ENCODE measurements around the gene MKI67.

The MKI67 gene

DNA sequence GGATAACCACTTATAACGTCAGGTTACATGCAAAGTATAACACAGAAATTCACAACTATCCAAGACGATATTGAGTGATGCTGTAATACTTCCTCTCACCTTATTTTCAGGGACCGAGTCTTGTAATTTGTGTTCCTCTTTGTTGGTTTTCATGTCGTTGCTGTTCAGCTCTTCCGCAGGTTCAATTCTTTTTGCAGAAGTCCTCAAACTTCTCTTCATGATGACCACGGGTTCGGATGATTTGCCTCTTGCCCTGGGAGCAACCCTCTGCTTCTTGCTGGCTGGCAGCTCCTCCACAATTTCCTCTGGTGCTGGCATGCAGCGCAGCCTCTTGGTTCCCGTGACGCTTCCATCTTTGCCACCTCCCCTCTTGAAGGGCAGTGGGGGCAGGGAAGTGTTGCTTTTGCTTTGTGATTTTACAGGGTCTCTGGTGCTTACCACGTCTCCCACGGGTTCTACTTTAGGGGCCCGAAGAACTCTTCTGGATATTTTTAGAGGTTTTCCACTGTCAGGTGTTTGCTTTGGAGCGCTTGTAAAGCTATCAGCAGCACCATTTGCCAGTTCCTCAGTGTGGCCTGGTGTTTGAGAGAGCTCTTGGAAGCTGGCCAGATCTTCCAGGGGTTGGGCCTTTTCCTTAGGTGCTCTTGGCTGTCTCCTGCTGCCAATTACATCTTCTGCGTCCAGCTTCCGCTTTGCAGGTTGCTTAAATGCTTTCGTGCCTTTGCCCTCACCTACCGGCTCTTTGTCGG lies 23.6 kb downstream of the MKI67 start:
- Histone ChIP-seq H3K9ac (ENCODE audit: insufficient read length, low read depth) (no peak overlapping the region), H3K9me3 (ENCODE audit: insufficient read depth, low read length) (no peaks in the 10 kb centered on the region), H3K4me1 (ENCODE audit: insufficient read depth, insufficient read length) (no peaks in the 10 kb centered on the region), H3K4me3 (ENCODE audit: insufficient read length, low read depth) (no peak overlapping the region), H3K36me3 (ENCODE audit: insufficient read depth, insufficient read length, low read length) (peaks cover 95% of the 10 kb centered on the region), H3K27me3 (ENCODE audit: insufficient read depth, insufficient read length) (no peaks in the 10 kb centered on the region)
- DNase-seq (ENCODE audit: low read depth, low spot score), result no peak
- TF ChIP-seq ZNF274 (IDR thresholded peaks at IDR 0.05; ENCODE audit: low read depth, low read length), result no peak
- TF ChIP-seq SUZ12 (IDR thresholded peaks at IDR 0.05; ENCODE audit: extremely low read depth, insufficient read depth, insufficient read length), result no peak
- no peak for TF ChIP-seq YY1 (IDR thresholded peaks at IDR 0.05; ENCODE audit: insufficient read depth, insufficient read length)

DNA sequence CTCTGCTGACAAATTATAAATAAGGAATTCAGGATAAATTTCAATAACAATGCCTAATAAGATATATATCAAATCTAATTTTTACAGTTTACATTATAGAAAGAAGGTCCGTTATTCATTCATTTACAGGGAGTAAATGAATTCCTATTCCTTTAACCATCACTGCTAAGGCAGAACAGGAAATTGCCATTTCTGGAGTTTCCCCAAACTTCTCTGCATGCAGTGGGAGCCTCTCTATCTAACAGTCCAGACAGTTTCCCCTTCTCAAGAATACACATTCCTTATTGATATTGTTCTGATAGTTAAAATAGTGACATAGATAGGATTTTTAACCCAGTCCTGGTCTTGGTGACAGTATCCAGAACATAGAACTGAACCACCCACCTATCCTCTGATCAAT lies 24.3 kb downstream of the MKI67 start:
- Histone ChIP-seq H3K4me3 (ENCODE audit: insufficient read length, low read depth) (no peak overlapping the region), H3K27me3 (ENCODE audit: insufficient read depth, insufficient read length) (no peaks in the 10 kb centered on the region), H3K36me3 (ENCODE audit: insufficient read depth, insufficient read length, low read length) (peaks cover 93% of the 10 kb centered on the region), H3K4me1 (ENCODE audit: insufficient read depth, insufficient read length) (no peaks in the 10 kb centered on the region), H3K9me3 (ENCODE audit: insufficient read depth, low read length) (no peaks in the 10 kb centered on the region), H3K9ac (ENCODE audit: insufficient read length, low read depth) (no peak overlapping the region)
- TF ChIP-seq SUZ12 (IDR thresholded peaks at IDR 0.05; ENCODE audit: extremely low read depth, insufficient read depth, insufficient read length) (no peak), ZNF274 (IDR thresholded peaks at IDR 0.05; ENCODE audit: low read depth, low read length) (no peak), YY1 (IDR thresholded peaks at IDR 0.05; ENCODE audit: insufficient read depth, insufficient read length) (no peak)
- no peak for DNase-seq (ENCODE audit: low read depth, low spot score)

DNA sequence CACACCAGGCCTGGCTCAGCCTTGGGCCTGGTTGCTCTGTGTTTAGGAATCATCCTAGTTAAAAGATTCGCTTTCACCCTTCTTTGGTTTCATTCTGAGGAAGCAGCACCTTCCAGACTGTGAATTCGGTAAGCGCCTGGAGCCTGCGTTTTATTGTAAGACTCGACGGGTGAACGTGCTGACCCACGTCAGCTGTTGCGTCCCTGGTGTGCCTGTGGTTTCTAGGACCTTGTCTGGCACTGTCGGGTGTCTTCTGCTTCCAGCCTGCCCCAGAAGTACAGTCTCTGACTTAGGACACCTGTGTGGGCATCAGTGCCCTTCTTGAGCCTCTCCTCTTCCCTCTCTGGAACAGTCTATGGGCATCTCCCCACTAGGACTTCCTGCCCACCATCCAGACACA lies 26.3 kb downstream of the MKI67 start:
- Histone ChIP-seq H3K27me3 (ENCODE audit: insufficient read depth, insufficient read length) (no peaks in the 10 kb centered on the region), H3K4me3 (ENCODE audit: insufficient read length, low read depth) (no peak overlapping the region), H3K36me3 (ENCODE audit: insufficient read depth, insufficient read length, low read length) (peaks cover 82% of the 10 kb centered on the region), H3K9ac (ENCODE audit: insufficient read length, low read depth) (no peak overlapping the region), H3K4me1 (ENCODE audit: insufficient read depth, insufficient read length) (no peaks in the 10 kb centered on the region), H3K9me3 (ENCODE audit: insufficient read depth, low read length) (no peaks in the 10 kb centered on the region)
- TF ChIP-seq YY1 (IDR thresholded peaks at IDR 0.05; ENCODE audit: insufficient read depth, insufficient read length), result no peak
- no peak for TF ChIP-seq SUZ12 (IDR thresholded peaks at IDR 0.05; ENCODE audit: extremely low read depth, insufficient read depth, insufficient read length)
- TF ChIP-seq ZNF274 (IDR thresholded peaks at IDR 0.05; ENCODE audit: low read depth, low read length), result no peak
- no peak for DNase-seq (ENCODE audit: low read depth, low spot score)

DNA sequence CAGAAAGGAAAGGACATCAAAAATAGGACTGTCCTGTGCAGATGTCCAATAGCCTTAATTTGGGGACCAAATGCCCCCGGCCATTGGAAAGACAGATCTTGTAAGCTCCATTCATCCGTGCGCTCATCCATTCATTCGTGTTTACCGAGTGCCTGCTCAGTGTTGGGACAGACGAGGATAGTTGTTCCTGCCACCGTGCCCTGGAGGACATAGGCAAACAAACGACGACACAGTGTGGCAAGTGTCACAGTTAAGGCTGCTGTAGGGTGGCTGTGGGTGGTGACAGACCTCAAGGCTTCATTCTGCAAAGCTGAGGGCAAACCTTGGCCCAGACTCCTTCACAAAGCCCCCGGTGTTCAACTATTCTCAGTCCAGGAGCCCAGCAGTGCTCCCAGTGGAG lies 27.6 kb downstream of the MKI67 start:
- Histone ChIP-seq H3K27me3 (ENCODE audit: insufficient read depth, insufficient read length) (no peaks in the 10 kb centered on the region), H3K9me3 (ENCODE audit: insufficient read depth, low read length) (no peaks in the 10 kb centered on the region), H3K4me3 (ENCODE audit: insufficient read length, low read depth) (no peak overlapping the region), H3K4me1 (ENCODE audit: insufficient read depth, insufficient read length) (no peaks in the 10 kb centered on the region), H3K36me3 (ENCODE audit: insufficient read depth, insufficient read length, low read length) (peaks cover 69% of the 10 kb centered on the region), H3K9ac (ENCODE audit: insufficient read length, low read depth) (no peak overlapping the region)
- TF ChIP-seq ZNF274 (IDR thresholded peaks at IDR 0.05; ENCODE audit: low read depth, low read length) (no peak), YY1 (IDR thresholded peaks at IDR 0.05; ENCODE audit: insufficient read depth, insufficient read length) (no peak)
- no peak for DNase-seq (ENCODE audit: low read depth, low spot score)

DNA sequence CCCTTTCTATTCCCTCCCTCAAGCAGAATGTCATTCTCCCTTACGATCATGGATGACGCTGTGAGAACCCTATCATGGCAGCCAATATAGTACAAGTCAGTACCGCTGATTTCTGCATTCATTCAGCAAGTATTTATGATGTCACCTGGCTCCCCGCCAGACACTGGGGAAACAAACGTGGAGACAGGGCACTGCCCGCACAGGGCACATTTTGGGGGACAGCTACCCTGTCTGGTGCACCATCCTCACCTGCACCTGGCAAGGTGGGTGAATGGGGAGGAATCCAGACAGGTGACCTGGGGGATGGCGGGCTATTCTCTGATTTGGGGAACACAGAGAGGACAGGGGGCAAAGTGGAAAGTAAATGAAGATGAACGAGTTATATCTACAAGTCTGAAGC lies 28.4 kb downstream of the MKI67 start:
- TF ChIP-seq ZNF274 (IDR thresholded peaks at IDR 0.05; ENCODE audit: low read depth, low read length) (no peak), YY1 (IDR thresholded peaks at IDR 0.05; ENCODE audit: insufficient read depth, insufficient read length) (no peak), SUZ12 (IDR thresholded peaks at IDR 0.05; ENCODE audit: extremely low read depth, insufficient read depth, insufficient read length) (no peak)
- Histone ChIP-seq H3K9ac (ENCODE audit: insufficient read length, low read depth) (no peak overlapping the region), H3K4me3 (ENCODE audit: insufficient read length, low read depth) (no peak overlapping the region), H3K9me3 (ENCODE audit: insufficient read depth, low read length) (no peaks in the 10 kb centered on the region), H3K27me3 (ENCODE audit: insufficient read depth, insufficient read length) (no peaks in the 10 kb centered on the region), H3K4me1 (ENCODE audit: insufficient read depth, insufficient read length) (no peaks in the 10 kb centered on the region), H3K36me3 (ENCODE audit: insufficient read depth, insufficient read length, low read length) (peaks cover 61% of the 10 kb centered on the region)
- DNase-seq (ENCODE audit: low read depth, low spot score), result no peak

DNA sequence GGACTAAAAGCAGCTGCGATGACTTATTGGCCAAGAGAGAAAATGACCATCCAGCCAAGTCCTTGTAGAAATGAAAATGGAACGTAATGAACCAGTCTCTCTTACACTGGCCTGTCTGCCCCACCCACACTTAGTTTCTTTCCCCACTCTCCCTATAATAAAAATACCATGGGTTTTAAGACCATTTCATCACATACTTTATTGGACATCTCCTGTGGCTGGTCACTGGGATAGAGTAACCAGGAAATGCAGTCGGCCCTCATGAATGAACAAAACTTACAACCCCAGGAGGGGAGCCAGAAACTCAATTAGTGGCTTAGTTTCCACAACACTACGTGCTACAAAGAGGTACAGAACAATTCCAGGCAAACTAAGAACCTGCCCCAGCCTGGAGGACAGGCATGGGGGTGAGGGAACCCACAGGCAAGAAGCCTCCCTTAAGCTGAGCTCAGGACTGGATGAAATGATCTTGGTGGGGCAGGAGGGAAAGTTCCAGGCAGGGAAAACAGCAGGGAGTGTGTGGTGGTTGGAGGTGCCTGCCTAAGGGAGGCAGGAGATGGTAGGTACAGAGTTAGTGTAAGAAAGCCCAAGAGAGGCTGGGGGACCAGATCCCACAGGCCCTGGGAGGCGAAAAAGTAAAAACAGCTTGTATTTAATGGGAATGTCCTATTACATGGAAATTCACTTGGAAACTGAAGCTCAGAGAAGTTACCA lies 29.6 kb downstream of the MKI67 start:
- Histone ChIP-seq H3K27me3 (ENCODE audit: insufficient read depth, insufficient read length) (no peaks in the 10 kb centered on the region), H3K36me3 (ENCODE audit: insufficient read depth, insufficient read length, low read length) (peaks cover 52% of the 10 kb centered on the region), H3K4me3 (ENCODE audit: insufficient read length, low read depth) (no peak overlapping the region), H3K4me1 (ENCODE audit: insufficient read depth, insufficient read length) (no peaks in the 10 kb centered on the region), H3K9ac (ENCODE audit: insufficient read length, low read depth) (no peak overlapping the region), H3K9me3 (ENCODE audit: insufficient read depth, low read length) (no peaks in the 10 kb centered on the region)
- no peak for DNase-seq (ENCODE audit: low read depth, low spot score)
- TF ChIP-seq ZNF274 (IDR thresholded peaks at IDR 0.05; ENCODE audit: low read depth, low read length) (no peak), SUZ12 (IDR thresholded peaks at IDR 0.05; ENCODE audit: extremely low read depth, insufficient read depth, insufficient read length) (no peak), YY1 (IDR thresholded peaks at IDR 0.05; ENCODE audit: insufficient read depth, insufficient read length) (no peak)

DNA sequence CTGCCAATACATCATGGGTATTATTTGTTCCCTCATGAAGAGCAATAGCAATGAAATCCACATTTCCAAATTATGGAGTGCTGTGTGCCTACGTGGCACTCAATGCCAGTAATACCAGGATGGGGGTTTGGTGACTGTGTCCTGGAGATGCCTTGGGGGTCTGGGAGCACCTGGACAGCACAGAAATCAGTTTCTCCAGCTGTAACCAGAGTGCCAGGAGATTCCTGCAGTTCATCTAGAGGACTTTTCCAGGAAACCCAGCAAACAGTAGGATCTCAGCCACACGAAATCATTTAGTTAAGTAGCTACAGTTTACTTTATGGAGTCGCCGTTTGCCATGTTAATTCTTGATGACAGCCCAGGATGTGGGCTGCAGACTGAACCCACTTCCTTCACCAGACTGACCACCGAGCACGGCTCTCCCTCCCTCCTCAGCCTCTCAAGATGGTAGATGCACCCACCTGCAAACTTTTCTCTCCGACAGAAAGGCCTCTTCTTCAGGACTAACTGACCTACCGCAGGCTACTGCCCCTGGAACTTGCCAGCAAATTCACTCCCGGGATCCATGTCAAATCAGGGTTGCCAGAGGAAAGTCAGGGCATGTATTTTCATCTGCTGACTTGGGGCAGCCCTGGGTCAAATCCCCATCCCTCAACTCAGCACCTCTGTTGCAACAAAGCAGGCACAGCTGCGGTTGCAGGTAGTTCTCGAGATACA lies 30.3 kb downstream of the MKI67 start:
- Histone ChIP-seq H3K9me3 (ENCODE audit: insufficient read depth, low read length) (no peaks in the 10 kb centered on the region), H3K4me1 (ENCODE audit: insufficient read depth, insufficient read length) (no peaks in the 10 kb centered on the region), H3K36me3 (ENCODE audit: insufficient read depth, insufficient read length, low read length) (peaks cover 44% of the 10 kb centered on the region), H3K27me3 (ENCODE audit: insufficient read depth, insufficient read length) (no peaks in the 10 kb centered on the region), H3K4me3 (ENCODE audit: insufficient read length, low read depth) (no peak overlapping the region), H3K9ac (ENCODE audit: insufficient read length, low read depth) (no peak overlapping the region)
- DNase-seq (ENCODE audit: low read depth, low spot score), result no peak
- TF ChIP-seq YY1 (IDR thresholded peaks at IDR 0.05; ENCODE audit: insufficient read depth, insufficient read length) (no peak), SUZ12 (IDR thresholded peaks at IDR 0.05; ENCODE audit: extremely low read depth, insufficient read depth, insufficient read length) (no peak), ZNF274 (IDR thresholded peaks at IDR 0.05; ENCODE audit: low read depth, low read length) (no peak)
